IMR-90 (cell line): ENCODE results near the gene ARHGAP15. TPM values are rescaled to one million over a fixed set of nuclear protein-coding genes. Genes with fewer than 3 reads are reported as not detected.

Experiments
- ATAC-seq: fragments of 200-7000 bp; cut with Tn5 transposase; 2 replicates; pipeline ENCODE4 v1.9.1; 2020; ENCODE audit warnings: low read depth, mild to moderate bottlenecking, moderate library complexity
- BruUV-seq: library from RNA; stranded (reverse); fragments of 400-500 nt; replicated peaks from 2 replicates; lab custom pipeline; 2021; lab: Mats Ljungman, UMichigan
- CTCF ChIA-PET: fragments of 300-600 bp; formaldehyde crosslinking; extraction: SDS; loops from one replicate; lab custom pipeline; 2021; ENCODE audit warnings: antibody characterized with exemption; lab: Yijun Ruan, JAX
- POLR2A ChIA-PET: fragments of 300-600 bp; sonication (Branson Sonifier 250); formaldehyde crosslinking; loops from one replicate; lab custom pipeline; 2022; ENCODE audit warnings: antibody characterized with exemption; ENCODE audit not compliant: unreplicated experiment; lab: Charles Lee
- DNase-seq: peaks from one replicate; pipeline ENCODE4 v3.0.0; 2013
- H2AFZ ChIP-seq: replicated peaks from 2 replicates; pipeline ENCODE3; 2013; ENCODE audit warnings: low read length, mild to moderate bottlenecking; ENCODE audit not compliant: poor library complexity
- H2AK5ac ChIP-seq: 2 replicates; pipeline ENCODE4 v1.6.1; 2013; ENCODE audit warnings: low read depth, low read length, inconsistent platforms
- H2AK9ac ChIP-seq: replicated peaks from 2 replicates; pipeline ENCODE3; 2013; ENCODE audit warnings: mild to moderate bottlenecking, low read depth, low read length, moderate library complexity; ENCODE audit not compliant: poor library complexity
- H2BK120ac ChIP-seq: 2 replicates; pipeline ENCODE4 v1.6.1; 2013; ENCODE audit warnings: low read depth, low read length, inconsistent platforms
- H2BK15ac ChIP-seq: 3 replicates; pipeline ENCODE4 v1.6.1; 2013; ENCODE audit warnings: low read depth, low read length, inconsistent platforms
- H2BK20ac ChIP-seq: 2 replicates; pipeline ENCODE4 v1.6.1; 2013; ENCODE audit warnings: low read depth, mild to moderate bottlenecking, inconsistent platforms, low read length, moderate library complexity
- H2BK5ac ChIP-seq: 2 replicates; pipeline ENCODE4 v1.6.1; 2013; ENCODE audit warnings: mild to moderate bottlenecking, low read depth, low read length, inconsistent platforms; ENCODE audit not compliant: poor library complexity, severe bottlenecking
- H3K14ac ChIP-seq: replicated peaks from 2 replicates; pipeline ENCODE4 v1.6.1; 2013; ENCODE audit warnings: low read depth, low read length, inconsistent platforms
- H3K18ac ChIP-seq: 2 replicates; pipeline ENCODE4 v1.6.1; 2013; ENCODE audit warnings: low read depth, low read length, control low read depth
- H3K23ac ChIP-seq: 2 replicates; pipeline ENCODE4 v1.6.1; 2013; ENCODE audit warnings: low read depth, low read length, inconsistent platforms
- H3K27ac ChIP-seq: 2 replicates; pipeline ENCODE4 v1.5.1; 2013; ENCODE audit warnings: mild to moderate bottlenecking, control low read depth, low read length; ENCODE audit not compliant: insufficient read depth
- H3K27me3 ChIP-seq: 2 replicates; pipeline ENCODE4 v1.6.1; 2013; ENCODE audit warnings: low read length; ENCODE audit not compliant: control insufficient read depth, insufficient read depth
- H3K36me3 ChIP-seq: 2 replicates; pipeline ENCODE4 v1.6.1; 2013; ENCODE audit warnings: low read length, mixed read lengths; ENCODE audit not compliant: control insufficient read depth, insufficient read depth
- H3K4ac ChIP-seq: 2 replicates; pipeline ENCODE4 v1.6.1; 2013; ENCODE audit warnings: low read depth, low read length, inconsistent platforms
- H3K4me1 ChIP-seq: 2 replicates; pipeline ENCODE4 v1.6.1; 2013; ENCODE audit warnings: low read length, mixed read lengths; ENCODE audit not compliant: control insufficient read depth, insufficient read depth
- H3K4me2 ChIP-seq: 2 replicates; pipeline ENCODE4 v1.6.1; 2013; ENCODE audit warnings: low read depth, mild to moderate bottlenecking, control low read depth, low read length, moderate library complexity
- H3K4me3 ChIP-seq: 2 replicates; pipeline ENCODE4 v1.5.1; 2013; ENCODE audit warnings: low read depth, mild to moderate bottlenecking, control low read depth, low read length, moderate library complexity; ENCODE audit not compliant: insufficient read depth
- H3K56ac ChIP-seq: 2 replicates; pipeline ENCODE4 v1.6.1; 2013; ENCODE audit warnings: low read length, inconsistent platforms; ENCODE audit not compliant: insufficient read depth; ENCODE audit errors: extremely low read depth
- H3K79me1 ChIP-seq, 2 experiments: 2 replicates each; pipeline ENCODE4 v1.6.1; 2013; ENCODE audit warnings: low read length in 2 of 2, inconsistent platforms in 1 of 2, low read depth in 1 of 2
- H3K9ac ChIP-seq: 2 replicates; pipeline ENCODE4 v1.6.1; 2013; ENCODE audit warnings: low read depth, low read length, control low read depth
- H3K9me1 ChIP-seq: 2 replicates; pipeline ENCODE4 v1.6.1; 2013; ENCODE audit warnings: low read length, inconsistent platforms; ENCODE audit not compliant: insufficient read depth
- H3K9me3 ChIP-seq: 2 replicates; pipeline ENCODE4 v1.6.1; 2013; ENCODE audit warnings: low read length; ENCODE audit not compliant: control insufficient read depth, insufficient read depth
- H4K20me1 ChIP-seq: 2 replicates; pipeline ENCODE4 v1.6.1; 2013; ENCODE audit warnings: low read length, inconsistent platforms; ENCODE audit not compliant: insufficient read depth
- H4K5ac ChIP-seq: 2 replicates; pipeline ENCODE4 v1.6.1; 2013; ENCODE audit warnings: mild to moderate bottlenecking, low read depth, low read length, control low read depth
- H4K8ac ChIP-seq, 2 experiments: 2 replicates each; pipeline ENCODE4 v1.6.1; 2013; ENCODE audit warnings: low read depth in 2 of 2, low read length in 2 of 2, control low read depth in 1 of 2, inconsistent platforms in 1 of 2
- H4K91ac ChIP-seq: 2 replicates; pipeline ENCODE4 v1.6.1; 2013; ENCODE audit warnings: low read depth, low read length, inconsistent platforms; ENCODE audit not compliant: insufficient read depth
- BHLHE40 ChIP-seq: fragments of 150-350 bp; IDR thresholded peaks from 2 replicates; pipeline ENCODE4 v1.6.1; 2016; ENCODE audit warnings: mild to moderate bottlenecking, low read depth, low read length
- CEBPB ChIP-seq: IDR thresholded peaks from 2 replicates; pipeline ENCODE4 v1.6.1; 2012; ENCODE audit warnings: low read depth, low read length, improper control_type of control experiment
- CHD1 ChIP-seq: IDR thresholded peaks from 2 replicates; pipeline ENCODE4 v1.6.1; 2012; ENCODE audit warnings: low read depth, low read length, improper control_type of control experiment
- ELK1 ChIP-seq: fragments of 150-350 bp; IDR thresholded peaks from 2 replicates; pipeline ENCODE4 v1.6.1; 2016; ENCODE audit warnings: low read depth, mild to moderate bottlenecking, low read length, moderate library complexity, borderline replicate concordance
- FOS ChIP-seq: fragments of 150-350 bp; IDR thresholded peaks from 2 replicates; pipeline ENCODE4 v1.6.1; 2016; ENCODE audit warnings: low read depth, low read length
- MAFK ChIP-seq: IDR thresholded peaks from 2 replicates; pipeline ENCODE4 v1.6.1; 2012; ENCODE audit warnings: low read depth, low read length, improper control_type of control experiment
- MAZ ChIP-seq: IDR thresholded peaks from 2 replicates; pipeline ENCODE4 v1.6.1; 2012; ENCODE audit warnings: low read depth, mild to moderate bottlenecking, low read length, improper control_type of control experiment, moderate library complexity, borderline replicate concordance
- MXI1 ChIP-seq: IDR thresholded peaks from 2 replicates; pipeline ENCODE4 v1.6.1; 2012; ENCODE audit warnings: low read depth, mild to moderate bottlenecking, low read length, moderate library complexity, borderline replicate concordance
- NFE2L2 ChIP-seq: fragments of 150-350 bp; IDR thresholded peaks from 2 replicates; pipeline ENCODE4 v1.6.1; 2016; ENCODE audit warnings: low read depth, mild to moderate bottlenecking, low read length
- POLR2A ChIP-seq: IDR thresholded peaks from 2 replicates; pipeline ENCODE4 v1.6.1; 2012; ENCODE audit warnings: mild to moderate bottlenecking, low read depth, low read length
- RAD21 ChIP-seq: IDR thresholded peaks from 2 replicates; pipeline ENCODE4 v1.6.1; 2012; ENCODE audit warnings: low read length, improper control_type of control experiment
- RCOR1 ChIP-seq: IDR thresholded peaks from 2 replicates; pipeline ENCODE4 v1.6.1; 2012; ENCODE audit warnings: mild to moderate bottlenecking, low read length, improper control_type of control experiment; ENCODE audit not compliant: insufficient replicate concordance
- RFX5 ChIP-seq: IDR thresholded peaks from 2 replicates; pipeline ENCODE4 v1.8.0; 2012; ENCODE audit warnings: low read depth, mild to moderate bottlenecking, low read length, moderate library complexity
- SMC3 ChIP-seq: fragments of 150-350 bp; IDR thresholded peaks from 2 replicates; pipeline ENCODE4 v1.6.1; 2016; ENCODE audit warnings: low read depth, mild to moderate bottlenecking, antibody characterized with exemption, low read length, moderate library complexity
- WGBS, 2 experiments: methylation state at CpG; one replicate each; pipeline versions ENCODE4 v1.1.5 to v1.1.7; 2013; ENCODE audit warnings: missing lambda C conversion rate in 2 of 2; ENCODE audit not compliant: insufficient read length in 1 of 2; ENCODE audit errors: extremely low coverage in 2 of 2; 5-methylcytosine and 5-hydroxymethylcytosine counted together
- dilution Hi-C: fragments of 300-500 bp; cut with HindIII; formaldehyde crosslinking; loops from one replicate; pipeline ENCODE4 v1.14.3; 2018; ENCODE audit warnings: low sequenced_read_pairs; ENCODE audit not compliant: unreplicated experiment
- in situ Hi-C: fragments of 300-500 bp; cut with MboI; formaldehyde crosslinking; loops from 3 replicates; pipeline ENCODE4 v1.14.3; 2019; ENCODE audit warnings: low sequenced_read_pairs, inconsistent platforms, mixed read lengths
- intact Hi-C: fragments of 100-400 bp; cut with micrococcal nuclease; formaldehyde crosslinking; loops from 2 replicates; pipeline ENCODE4 v1.10.0; 2022
- polyA plus RNA-seq, 3 experiments: library from polyadenylated mRNA; depleted of rRNA; stranded (reverse); fragments of >200 nt; gene quantifications; 2 replicates each; pipeline ENCODE4 v1.2.3, GENCODE V29; 2012; ENCODE audit warnings: low replicate concordance in 1 of 3
- total RNA-seq: library from RNA; depleted of rRNA; stranded (reverse); fragments of >200 nt; gene quantifications from 2 replicates; pipeline ENCODE4 v1.2.3, GENCODE V29; 2012
- TF ChIP-seq, protein P1 (sequence below): conservative IDR thresholded peaks from 2 replicates; pipeline ENCODE4 v1.5.1; 2012; ENCODE audit warnings: mild to moderate bottlenecking, low read depth, low read length, improper control_type of control experiment
- TF ChIP-seq, protein P2 (sequence below): fragments of 150-350 bp; IDR thresholded peaks from 2 replicates; pipeline ENCODE4 v1.6.1; 2017; ENCODE audit warnings: mild to moderate bottlenecking, antibody characterized with exemption, low read length, low read depth

Gene ARHGAP15
- total and polyA plus RNA-seq, 2 of the 4 experiments (the other 2 are of a cell fraction) = not detected

DNA sequence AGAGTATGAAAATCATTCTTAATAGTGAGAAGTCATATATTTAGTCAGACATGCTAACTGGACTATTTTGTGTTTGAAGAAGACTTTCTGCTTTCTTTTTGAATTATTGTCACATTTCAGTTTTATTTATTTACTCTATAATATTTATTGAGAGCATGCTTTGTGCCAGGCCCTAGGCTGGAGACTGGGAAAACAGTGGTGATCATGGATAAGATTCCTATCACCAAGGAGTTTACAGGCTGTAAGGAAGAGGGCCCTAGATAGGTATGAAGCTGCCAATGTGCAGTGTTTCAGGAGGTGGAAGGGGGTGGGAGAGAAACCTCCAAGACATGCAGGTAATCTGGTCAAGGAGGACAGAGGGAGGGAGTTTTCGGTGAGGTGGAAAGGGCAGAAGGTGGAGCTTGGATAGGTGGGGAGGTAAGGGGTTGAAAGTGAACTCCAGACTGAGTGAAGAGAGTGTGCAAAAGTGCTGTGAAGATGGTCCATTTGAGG lies 207.5 kb downstream of the ARHGAP15 start:
- no peak for TF ChIP-seq POLR2A
- no peak for TF ChIP-seq MAFK
- no peak for TF ChIP-seq NFE2L2
- no peak for TF ChIP-seq CHD1
- TF ChIP-seq RAD21 = no peak
- TF ChIP-seq BHLHE40 = no peak
- TF ChIP-seq, protein P1, sequence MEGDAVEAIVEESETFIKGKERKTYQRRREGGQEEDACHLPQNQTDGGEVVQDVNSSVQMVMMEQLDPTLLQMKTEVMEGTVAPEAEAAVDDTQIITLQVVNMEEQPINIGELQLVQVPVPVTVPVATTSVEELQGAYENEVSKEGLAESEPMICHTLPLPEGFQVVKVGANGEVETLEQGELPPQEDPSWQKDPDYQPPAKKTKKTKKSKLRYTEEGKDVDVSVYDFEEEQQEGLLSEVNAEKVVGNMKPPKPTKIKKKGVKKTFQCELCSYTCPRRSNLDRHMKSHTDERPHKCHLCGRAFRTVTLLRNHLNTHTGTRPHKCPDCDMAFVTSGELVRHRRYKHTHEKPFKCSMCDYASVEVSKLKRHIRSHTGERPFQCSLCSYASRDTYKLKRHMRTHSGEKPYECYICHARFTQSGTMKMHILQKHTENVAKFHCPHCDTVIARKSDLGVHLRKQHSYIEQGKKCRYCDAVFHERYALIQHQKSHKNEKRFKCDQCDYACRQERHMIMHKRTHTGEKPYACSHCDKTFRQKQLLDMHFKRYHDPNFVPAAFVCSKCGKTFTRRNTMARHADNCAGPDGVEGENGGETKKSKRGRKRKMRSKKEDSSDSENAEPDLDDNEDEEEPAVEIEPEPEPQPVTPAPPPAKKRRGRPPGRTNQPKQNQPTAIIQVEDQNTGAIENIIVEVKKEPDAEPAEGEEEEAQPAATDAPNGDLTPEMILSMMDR = no peak
- no peak for TF ChIP-seq RCOR1
- no peak for TF ChIP-seq ELK1
- TF ChIP-seq RFX5 = no peak
- TF ChIP-seq, protein P2, sequence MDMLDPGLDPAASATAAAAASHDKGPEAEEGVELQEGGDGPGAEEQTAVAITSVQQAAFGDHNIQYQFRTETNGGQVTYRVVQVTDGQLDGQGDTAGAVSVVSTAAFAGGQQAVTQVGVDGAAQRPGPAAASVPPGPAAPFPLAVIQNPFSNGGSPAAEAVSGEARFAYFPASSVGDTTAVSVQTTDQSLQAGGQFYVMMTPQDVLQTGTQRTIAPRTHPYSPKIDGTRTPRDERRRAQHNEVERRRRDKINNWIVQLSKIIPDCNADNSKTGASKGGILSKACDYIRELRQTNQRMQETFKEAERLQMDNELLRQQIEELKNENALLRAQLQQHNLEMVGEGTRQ = no peak
- no peak for TF ChIP-seq CEBPB
- no peak for TF ChIP-seq MXI1
- TF ChIP-seq FOS = no peak
- TF ChIP-seq SMC3 = no peak
- no peak for TF ChIP-seq MAZ

More for the DNA sequence above, 207.5 kb downstream of the ARHGAP15 start:
- H2BK20ac ChIP-seq = no peak overlapping the region
- no peak overlapping the region for H3K18ac ChIP-seq
- no peak overlapping the region for H2BK5ac ChIP-seq
- no peak overlapping the region for H3K4me3 ChIP-seq
- no peak overlapping the region for H4K5ac ChIP-seq
- H3K4ac ChIP-seq = no peak overlapping the region; the same call in 1 of the 2 replicates
- dilution Hi-C loops = no loop called here
- no peak overlapping the region for H3K56ac ChIP-seq
- H2AK9ac ChIP-seq = no peak overlapping the region
- H2BK15ac ChIP-seq = no peak overlapping the region
- H3K27me3 ChIP-seq = no peaks in the 10 kb centered on the region
- intact Hi-C loops = no loop called here
- no peak overlapping the region for H3K27ac ChIP-seq
- no peak overlapping the region for H3K23ac ChIP-seq
- no peaks in the 10 kb centered on the region for H4K20me1 ChIP-seq
- no peak overlapping the region for H4K8ac ChIP-seq
- ChIA-PET POLR2A (no interaction called here), CTCF (no interaction called here)
- no peaks in the 10 kb centered on the region for H3K4me1 ChIP-seq
- no peak overlapping the region for H3K9ac ChIP-seq
- H2BK120ac ChIP-seq = no peak overlapping the region
- H3K9me3 ChIP-seq = no peaks in the 10 kb centered on the region
- DNase-seq (no peak), ATAC-seq (no peak)
- no peak overlapping the region for H3K4me2 ChIP-seq
- H2AK5ac ChIP-seq = no peak overlapping the region
- H3K79me1 ChIP-seq = no peaks in the 10 kb centered on the region
- no peaks in the 10 kb centered on the region for H3K9me1 ChIP-seq
- no TSS peak for BruUV-seq
- 86% methylated on average over 1 of the region's 1 CpG; no CpG with 5 or more reads in 1 of the 2 experiments for WGBS, 2 experiments
- no peak overlapping the region for H2AFZ ChIP-seq
- no peak overlapping the region for H3K14ac ChIP-seq
- no peak overlapping the region for H4K91ac ChIP-seq
- in situ Hi-C loops = no loop called here
- H3K36me3 ChIP-seq = no peaks in the 10 kb centered on the region
